ENCODE data around the gene LRRC36. TPM values are rescaled to one million over a fixed set of nuclear protein-coding genes. Genes with fewer than 3 reads are reported as not detected.
A peak's percentile ranks its signal among the peaks of the same experiment; 100 is the strongest.

LRRC36 gene
- 0.22 and 0.23 TPM in 2 replicates for total RNA-seq

- Mint-ChIP-seq H3K27me3 (ENCODE audit: insufficient read depth) (peaks cover 45% of the 10 kb centered on the region), H3K4me1 (ENCODE audit: low read depth) (peaks cover 5% of the 10 kb centered on the region), H3K36me3 (ENCODE audit: low read depth) (no peaks in the 10 kb centered on the region), H3K27ac (peak within 1 kb of the TSS; percentile 56), H3K4me3 (peak within 1 kb of the TSS; percentile 87), H3K9me3 (no peaks in the 10 kb centered on the region)
- intact Hi-C loops (cut with micrococcal nuclease): no loop called here
- peak; percentile 34 for DNase-seq (ENCODE audit: low spot score)
These were observed at the start of gene LRRC36, which contains the start of gene KCTD19 for GRCh38 chr16:67326472-67327309. Gene LRRC36, plus strand, starts transcription at chr16:67326815. Its CDS starts 48 bp downstream, at chr16:67326863. Gene KCTD19, minus strand, starts transcription at chr16:67326741. Its CDS starts 34 bp downstream, at chr16:67326707.

GRCh38 chr16:67277294-67277998 is 49.2 kb upstream of the LRRC36 start:
- H3K4me1 Mint-ChIP-seq (ENCODE audit: low read depth): peaks cover 30% of the 10 kb centered on the region
- peak overlapping the region; percentile 74 for H3K27ac Mint-ChIP-seq
- peak overlapping the region; percentile 71 for H3K4me3 Mint-ChIP-seq
- H3K9me3 Mint-ChIP-seq: no peaks in the 10 kb centered on the region
- intact Hi-C loops (cut with micrococcal nuclease): loop anchor here (5.0 kb wide), 1 partner anchor 140 kb away; the partner anchor contains the start of gene ZDHHC1
- H3K36me3 Mint-ChIP-seq (ENCODE audit: low read depth): peaks cover 14% of the 10 kb centered on the region
- no peaks in the 10 kb centered on the region for H3K27me3 Mint-ChIP-seq (ENCODE audit: insufficient read depth)
- no peak for DNase-seq (ENCODE audit: low spot score)

GRCh38 chr16:67277999-67278772 is 48.4 kb upstream of the LRRC36 start:
- H3K9me3 Mint-ChIP-seq: no peaks in the 10 kb centered on the region
- peak overlapping the region; percentile 86 for H3K27ac Mint-ChIP-seq
- peaks cover 16% of the 10 kb centered on the region for H3K36me3 Mint-ChIP-seq (ENCODE audit: low read depth)
- intact Hi-C loops (cut with micrococcal nuclease): loop anchor here (5.0 kb wide), 1 partner anchor 139 kb away; the partner anchor contains the start of gene ZDHHC1
- DNase-seq (ENCODE audit: low spot score): no peak
- H3K27me3 Mint-ChIP-seq (ENCODE audit: insufficient read depth): no peaks in the 10 kb centered on the region
- H3K4me3 Mint-ChIP-seq: peak overlapping the region; percentile 88
- peaks cover 30% of the 10 kb centered on the region for H3K4me1 Mint-ChIP-seq (ENCODE audit: low read depth)

- Mint-ChIP-seq H3K36me3 (ENCODE audit: low read depth) (peaks cover 16% of the 10 kb centered on the region), H3K9me3 (no peaks in the 10 kb centered on the region), H3K4me3 (peak overlapping the region; percentile 88), H3K4me1 (ENCODE audit: low read depth) (peaks cover 30% of the 10 kb centered on the region), H3K27me3 (ENCODE audit: insufficient read depth) (no peaks in the 10 kb centered on the region), H3K27ac (peak overlapping the region; percentile 86)
- intact Hi-C loops (cut with micrococcal nuclease): loop anchor here (1.0 to 5.0 kb wide), 7 partner anchors 32 to 202 kb away; partner anchors contain the start of genes ATP6V0D1, FHOD1 and ZDHHC1
- DNase-seq (ENCODE audit: low spot score): no peak
These were observed 47.8 kb upstream of the LRRC36 start for GRCh38 chr16:67278773-67279295.

GRCh38 chr16:67279296-67280089 is 47.1 kb upstream of the LRRC36 start, which contains the start of gene PLEKHG4:
Gene PLEKHG4, plus strand, starts transcription at chr16:67279532. Its CDS starts 513 bp downstream, at chr16:67280045.
- intact Hi-C loops (cut with micrococcal nuclease): loop anchor here (1.0 to 5.0 kb wide), 7 partner anchors 32 to 202 kb away; partner anchors contain the start of genes ATP6V0D1, FHOD1 and ZDHHC1
- Mint-ChIP-seq H3K27ac (peak within 1 kb of the TSS; percentile 86), H3K4me1 (ENCODE audit: low read depth) (peaks cover 30% of the 10 kb centered on the region), H3K9me3 (no peaks in the 10 kb centered on the region), H3K27me3 (ENCODE audit: insufficient read depth) (no peaks in the 10 kb centered on the region), H3K36me3 (ENCODE audit: low read depth) (peaks cover 16% of the 10 kb centered on the region), H3K4me3 (peak within 1 kb of the TSS; percentile 88)
- peak; percentile 80 for DNase-seq (ENCODE audit: low spot score)

- Mint-ChIP-seq H3K27me3 (ENCODE audit: insufficient read depth) (no peaks in the 10 kb centered on the region), H3K9me3 (no peaks in the 10 kb centered on the region), H3K36me3 (ENCODE audit: low read depth) (peaks cover 15% of the 10 kb centered on the region), H3K4me1 (ENCODE audit: low read depth) (peaks cover 28% of the 10 kb centered on the region), H3K27ac (no peak overlapping the region), H3K4me3 (peak overlapping the region; percentile 68)
- DNase-seq (ENCODE audit: low spot score): no peak
- intact Hi-C loops (cut with micrococcal nuclease): no loop called here
These were observed 46.3 kb upstream of the LRRC36 start for GRCh38 chr16:67280090-67281015.

GRCh38 chr16:67281536-67282446 is 44.8 kb upstream of the LRRC36 start:
- Mint-ChIP-seq H3K4me3 (peak overlapping the region; percentile 56), H3K4me1 (ENCODE audit: low read depth) (peaks cover 20% of the 10 kb centered on the region), H3K27me3 (ENCODE audit: insufficient read depth) (no peaks in the 10 kb centered on the region), H3K36me3 (ENCODE audit: low read depth) (peaks cover 12% of the 10 kb centered on the region), H3K27ac (no peak overlapping the region), H3K9me3 (no peaks in the 10 kb centered on the region)
- no peak for DNase-seq (ENCODE audit: low spot score)
- intact Hi-C loops (cut with micrococcal nuclease): no loop called here

GRCh38 chr16:67282447-67282805 is 44.2 kb upstream of the LRRC36 start:
- Mint-ChIP-seq H3K27me3 (ENCODE audit: insufficient read depth) (no peaks in the 10 kb centered on the region), H3K27ac (no peak overlapping the region), H3K9me3 (no peaks in the 10 kb centered on the region), H3K4me1 (ENCODE audit: low read depth) (peaks cover 16% of the 10 kb centered on the region), H3K4me3 (no peak overlapping the region), H3K36me3 (ENCODE audit: low read depth) (peaks cover 10% of the 10 kb centered on the region)
- no peak for DNase-seq (ENCODE audit: low spot score)
- intact Hi-C loops (cut with micrococcal nuclease): no loop called here

GRCh38 chr16:67283039-67283825 is 43.4 kb upstream of the LRRC36 start:
- H3K9me3 Mint-ChIP-seq: no peaks in the 10 kb centered on the region
- peaks cover 9% of the 10 kb centered on the region for H3K4me1 Mint-ChIP-seq (ENCODE audit: low read depth)
- peak overlapping the region; percentile 7 for H3K27ac Mint-ChIP-seq
- intact Hi-C loops (cut with micrococcal nuclease): no loop called here
- no peak for DNase-seq (ENCODE audit: low spot score)
- peaks cover 7% of the 10 kb centered on the region for H3K36me3 Mint-ChIP-seq (ENCODE audit: low read depth)
- H3K4me3 Mint-ChIP-seq: no peak overlapping the region
- H3K27me3 Mint-ChIP-seq (ENCODE audit: insufficient read depth): no peaks in the 10 kb centered on the region

Data from activated T-helper 1 cell treated with anti-CD3 and anti-CD28 coated beads, Interleukin-12 subunit alpha, Interleukin-12 subunit beta, Interleukin-2, Interleukin-4 antibody, amounts not matched to agents 30 ng/mL and 10 ng/mL and 1 ng/mL, durations not matched to agents 14 hours and 24 hours and 36 hours (primary cell).